ENCODE data around the gene HPSE2. TPM values are rescaled to one million over a fixed set of nuclear protein-coding genes. Genes with fewer than 3 reads are reported as not detected.

Gene HPSE2
- total and polyA plus RNA-seq, 2 experiments from 2014 or later: 0.10 to 0.24 TPM

DNA sequence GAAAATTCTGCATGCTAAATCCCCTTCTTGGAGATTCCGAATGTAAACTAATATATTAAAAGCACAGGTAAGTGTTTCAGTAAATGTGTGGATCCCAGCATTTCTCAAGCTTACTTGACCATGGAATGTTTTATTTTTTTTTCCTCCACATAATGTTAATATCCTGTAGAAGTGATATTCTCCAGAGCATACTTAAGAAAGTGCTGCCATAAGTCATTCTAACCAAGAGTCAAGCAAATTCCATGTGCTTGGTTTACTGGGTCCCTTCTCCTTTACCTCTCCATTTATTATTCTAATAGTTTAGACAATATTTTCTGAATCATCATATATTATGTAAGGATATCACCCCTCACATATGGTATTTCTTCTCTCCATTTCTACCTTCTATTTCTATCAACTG lies 522.1 kb downstream of the HPSE2 start:
- H3K27me3 Mint-ChIP-seq (ENCODE audit: insufficient read depth, low read depth, poor library complexity): no peaks in the 10 kb centered on the region
- H3K4me3 ChIP-seq: no peak overlapping the region
- no peak overlapping the region for H3K4me2 ChIP-seq
- no peaks in the 10 kb centered on the region for H3K9me3 Mint-ChIP-seq
- DNase-seq (ENCODE audit: low spot score): no peak
- H4K20me1 ChIP-seq (replicated peaks; ENCODE audit: insufficient read depth): no peaks in the 10 kb centered on the region
- no peaks in the 10 kb centered on the region for H3K36me3 ChIP-seq (ENCODE audit: insufficient read depth)
- no peaks in the 10 kb centered on the region for H3K4me1 Mint-ChIP-seq
- H3K27ac ChIP-seq (ENCODE audit: low read depth): no peak overlapping the region
- ATAC-seq: no peak
- TF ChIP-seq, protein P1, sequence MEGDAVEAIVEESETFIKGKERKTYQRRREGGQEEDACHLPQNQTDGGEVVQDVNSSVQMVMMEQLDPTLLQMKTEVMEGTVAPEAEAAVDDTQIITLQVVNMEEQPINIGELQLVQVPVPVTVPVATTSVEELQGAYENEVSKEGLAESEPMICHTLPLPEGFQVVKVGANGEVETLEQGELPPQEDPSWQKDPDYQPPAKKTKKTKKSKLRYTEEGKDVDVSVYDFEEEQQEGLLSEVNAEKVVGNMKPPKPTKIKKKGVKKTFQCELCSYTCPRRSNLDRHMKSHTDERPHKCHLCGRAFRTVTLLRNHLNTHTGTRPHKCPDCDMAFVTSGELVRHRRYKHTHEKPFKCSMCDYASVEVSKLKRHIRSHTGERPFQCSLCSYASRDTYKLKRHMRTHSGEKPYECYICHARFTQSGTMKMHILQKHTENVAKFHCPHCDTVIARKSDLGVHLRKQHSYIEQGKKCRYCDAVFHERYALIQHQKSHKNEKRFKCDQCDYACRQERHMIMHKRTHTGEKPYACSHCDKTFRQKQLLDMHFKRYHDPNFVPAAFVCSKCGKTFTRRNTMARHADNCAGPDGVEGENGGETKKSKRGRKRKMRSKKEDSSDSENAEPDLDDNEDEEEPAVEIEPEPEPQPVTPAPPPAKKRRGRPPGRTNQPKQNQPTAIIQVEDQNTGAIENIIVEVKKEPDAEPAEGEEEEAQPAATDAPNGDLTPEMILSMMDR (conservative IDR thresholded peaks at IDR 0.05; ENCODE audit: low read depth in 2 of 2): no peak
- no peak for TF ChIP-seq ZNF462 (CRISPR knock-in tag; IDR thresholded peaks at IDR 0.05)
- TF ChIP-seq NANOG (IDR thresholded peaks at IDR 0.05; ENCODE audit: borderline replicate concordance): no peak
- no peak for TF ChIP-seq EZH2phosphoT487 (IDR thresholded peaks at IDR 0.05; ENCODE audit: unreplicated experiment)
- no peak for TF ChIP-seq REST (IDR thresholded peaks at IDR 0.05; ENCODE audit: unreplicated experiment)
- no peak for TF ChIP-seq CREB1 (CRISPR knock-in tag; IDR thresholded peaks at IDR 0.05; ENCODE audit: low read depth)
- no peak for TF ChIP-seq ZNF331 (CRISPR knock-in tag; IDR thresholded peaks at IDR 0.05; ENCODE audit: low read depth)
- TF ChIP-seq EZH2 (IDR thresholded peaks at IDR 0.05; ENCODE audit: low read depth, unreplicated experiment): no peak
- no peak for TF ChIP-seq STAT1 (IDR thresholded peaks at IDR 0.05; ENCODE audit: unreplicated experiment)
- TF ChIP-seq POLR2AphosphoS5 (IDR thresholded peaks at IDR 0.05; ENCODE audit: low read depth): no peak
- TF ChIP-seq, protein P2, sequence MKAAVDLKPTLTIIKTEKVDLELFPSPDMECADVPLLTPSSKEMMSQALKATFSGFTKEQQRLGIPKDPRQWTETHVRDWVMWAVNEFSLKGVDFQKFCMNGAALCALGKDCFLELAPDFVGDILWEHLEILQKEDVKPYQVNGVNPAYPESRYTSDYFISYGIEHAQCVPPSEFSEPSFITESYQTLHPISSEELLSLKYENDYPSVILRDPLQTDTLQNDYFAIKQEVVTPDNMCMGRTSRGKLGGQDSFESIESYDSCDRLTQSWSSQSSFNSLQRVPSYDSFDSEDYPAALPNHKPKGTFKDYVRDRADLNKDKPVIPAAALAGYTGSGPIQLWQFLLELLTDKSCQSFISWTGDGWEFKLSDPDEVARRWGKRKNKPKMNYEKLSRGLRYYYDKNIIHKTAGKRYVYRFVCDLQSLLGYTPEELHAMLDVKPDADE (IDR thresholded peaks at IDR 0.05): no peak
- no peak for TF ChIP-seq JUNB (IDR thresholded peaks at IDR 0.05; ENCODE audit: unreplicated experiment)
- no peak for TF ChIP-seq ZNF114 (CRISPR knock-in tag; IDR thresholded peaks at IDR 0.05)
- no peak overlapping the region for H2AFZ ChIP-seq
- no peak overlapping the region for H3K4me3 Mint-ChIP-seq
- H3F3A ChIP-seq (replicated peaks; ENCODE audit: low read depth): no peaks in the 10 kb centered on the region
- no peaks in the 10 kb centered on the region for H3K79me2 ChIP-seq (replicated peaks; ENCODE audit: insufficient read depth)
- H3K36me3 Mint-ChIP-seq (ENCODE audit: low read depth): no peaks in the 10 kb centered on the region
- no peaks in the 10 kb centered on the region for H3K9me2 ChIP-seq (ENCODE audit: insufficient read depth)
- no peak overlapping the region for H3K27ac Mint-ChIP-seq
- no peaks in the 10 kb centered on the region for H3K27me3 ChIP-seq (ENCODE audit: insufficient read depth)
- no peaks in the 10 kb centered on the region for H3K4me1 ChIP-seq (ENCODE audit: insufficient read depth)

Data from GM23338 (cell line).